HepG2 (cell line): Measurements from ENCODE around the gene GLI3. TPM values are rescaled to one million over a fixed set of nuclear protein-coding genes. Genes with fewer than 3 reads are reported as not detected.

ENCODE experiments used
- ATAC-seq: fragments of 200-7000 bp; cut with Tn5 transposase; 3 replicates; pipeline ENCODE4 v1.9.1; 2020; ENCODE audit warnings: mild to moderate bottlenecking, moderate library complexity
- BruUV-seq: library from RNA; stranded (reverse); fragments of 400-500 nt; replicated peaks from 2 replicates; lab custom pipeline; 2021; lab: Mats Ljungman, UMichigan
- CTCF ChIA-PET: fragments of 300-600 bp; formaldehyde crosslinking; extraction: SDS; loops from one replicate; lab custom pipeline; 2021; ENCODE audit warnings: low total read pairs, inconsistent platforms, low intra/inter-chr PET ratio; lab: Yijun Ruan, JAX
- POLR2A ChIA-PET: fragments of 350-600 bp; sonication (Branson Sonifier 250); formaldehyde crosslinking; loops from one replicate; lab custom pipeline; 2020; ENCODE audit warnings: antibody characterized with exemption, inconsistent platforms; lab: Yijun Ruan, JAX
- DNase-seq: peaks from one replicate; pipeline ENCODE4 v3.0.0-alpha.2; 2015; ENCODE audit warnings: low spot score
- FAIRE-seq: peaks from 3 replicates; lab custom pipeline; 2011; peaks lifted over from hg19 to GRCh38; lab: Jason Lieb, UNC
- H2AFZ ChIP-seq: one replicate; pipeline ENCODE4 v1.6.1; 2011; ENCODE audit warnings: low read length, inconsistent platforms
- H3K27ac ChIP-seq: fragments of 300-600 bp; 3 replicates; pipeline ENCODE4 v1.8.0; 2011; ENCODE audit warnings: mixed run types, mild to moderate bottlenecking, mixed read lengths, low read length, inconsistent platforms; ENCODE audit not compliant: insufficient read depth; ENCODE audit errors: extremely low read length
- H3K27me3 ChIP-seq, 2 experiments: fragments of 200-600 bp in 1 of 2; 2 replicates in 1 of 2; 3 replicates in 1 of 2; pipeline versions ENCODE4 v1.6.0 to v1.8.0; 2011; ENCODE audit warnings: low read length in 2 of 2, mild to moderate bottlenecking in 2 of 2, moderate library complexity in 2 of 2, inconsistent platforms in 1 of 2; ENCODE audit not compliant: insufficient read depth in 2 of 2, control insufficient read depth in 1 of 2
- H3K36me3 ChIP-seq, 2 experiments: fragments of 200-600 bp in 1 of 2; replicated peaks in 1 of 2; 2 replicates in 1 of 2; 3 replicates in 1 of 2; pipeline versions ENCODE4 v1.5.1 to v1.8.0; 2011; ENCODE audit warnings: low read length in 2 of 2, inconsistent platforms in 1 of 2; ENCODE audit not compliant: insufficient read depth in 2 of 2, control insufficient read depth in 1 of 2
- H3K4me1 ChIP-seq: 2 replicates; pipeline ENCODE4 v1.5.1; 2012; ENCODE audit warnings: low read length, inconsistent platforms; ENCODE audit not compliant: insufficient read depth
- H3K4me2 ChIP-seq: 2 replicates; pipeline ENCODE4 v1.6.0; 2011; ENCODE audit warnings: low read depth, low read length, inconsistent platforms
- H3K4me3 ChIP-seq, 3 experiments: fragments of 200-600 bp in 1 of 3; sonication (generic), shearing (Covaris generic) in 1 of 3; replicated peaks in 1 of 3; 2 replicates each; pipeline ENCODE4 v1.5.1; 2011 to 2016; ENCODE audit warnings: low read length in 3 of 3, inconsistent platforms in 2 of 3, low read depth in 2 of 3, mild to moderate bottlenecking in 2 of 3, control low read depth in 1 of 3, mixed read lengths in 1 of 3; ENCODE audit not compliant: insufficient read depth in 1 of 3
- H3K79me2 ChIP-seq: one replicate; pipeline ENCODE4 v1.6.1; 2011; ENCODE audit warnings: low read length, inconsistent platforms; ENCODE audit not compliant: insufficient read depth
- H3K9ac ChIP-seq: 2 replicates; pipeline ENCODE4 v1.6.0; 2011; ENCODE audit warnings: mild to moderate bottlenecking, low read depth, low read length, inconsistent platforms; ENCODE audit not compliant: insufficient read depth
- H3K9me3 ChIP-seq: 2 replicates; pipeline ENCODE4 v1.5.1; 2012; ENCODE audit warnings: mild to moderate bottlenecking, low read length
- H4K20me1 ChIP-seq: 2 replicates; pipeline ENCODE4 v1.6.0; 2011; ENCODE audit warnings: inconsistent platforms, mild to moderate bottlenecking, low read length, moderate library complexity; ENCODE audit not compliant: insufficient read depth
- CHD4 ChIP-seq: fragments of 200-600 bp; sonication (generic); IDR thresholded peaks from 2 replicates; pipeline ENCODE4 v1.7.0; 2017; ENCODE audit warnings: mild to moderate bottlenecking, low read length, borderline replicate concordance
- HCFC1 ChIP-seq: fragments of 150-350 bp; IDR thresholded peaks from 2 replicates; pipeline ENCODE4 v1.6.1; 2014; ENCODE audit warnings: low read depth, low read length
- JUND ChIP-seq: sonication (generic); formaldehyde crosslinking; IDR thresholded peaks from 2 replicates; pipeline ENCODE4 v1.8.0; 2022; ENCODE audit warnings: mild to moderate bottlenecking, missing genetic modification reagents
- MEF2D ChIP-seq: sonication (generic); formaldehyde crosslinking; IDR thresholded peaks from 2 replicates; pipeline ENCODE4 v1.5.1; 2020; ENCODE audit warnings: mild to moderate bottlenecking, missing genetic modification reagents
- MIXL1 ChIP-seq: IDR thresholded peaks from 2 replicates; pipeline ENCODE4 v1.6.1; 2016
- SUZ12 ChIP-seq: fragments of 150-350 bp; IDR thresholded peaks from 2 replicates; pipeline ENCODE4 v1.6.1; 2014; ENCODE audit warnings: low read depth, low read length
- ZNF629 ChIP-seq: sonication (generic); formaldehyde crosslinking; conservative IDR thresholded peaks from 2 replicates; pipeline ENCODE4 v1.5.0; 2020; ENCODE audit warnings: missing genetic modification reagents
- ZNF766 ChIP-seq: sonication (generic); formaldehyde crosslinking; IDR thresholded peaks from 2 replicates; pipeline ENCODE4 v1.5.0; 2020; ENCODE audit warnings: missing genetic modification reagents, borderline replicate concordance
- WGBS: methylation state at CpG from one replicate; pipeline ENCODE4 v1.1.6; 2017; ENCODE audit warnings: low lambda C conversion rate; 5-methylcytosine and 5-hydroxymethylcytosine counted together
- in situ Hi-C: cut with HindIII; loops from 2 replicates; pipeline ENCODE4 v1.10.0; 2017; ENCODE audit warnings: low pct_unique_long_range_greater_than_20kb; ENCODE audit not compliant: extremely low pct_ligation_motif_present
- intact Hi-C: fragments of 100-400 bp; cut with micrococcal nuclease; formaldehyde crosslinking; loops from one replicate; pipeline ENCODE4 v1.10.0; 2022; ENCODE audit not compliant: unreplicated experiment
- polyA plus RNA-seq, 8 experiments: library from polyadenylated mRNA; depleted of rRNA in 3 of 8; stranded (reverse) in 7 of 8; unstranded in 1 of 8; fragments of >200 nt; fragmentation: Illumina TruSeq in 4 of 8; extraction: Trizol in 4 of 8; gene quantifications; 2 replicates each; pipeline versions ENCODE4 v1.2.1 to v1.2.3, GENCODE V29; 2011 to 2016; ENCODE audit warnings: low read depth in 4 of 8, missing spikeins in 1 of 8, mixed read lengths in 1 of 8; ENCODE audit not compliant: insufficient read depth in 1 of 8
- total RNA-seq, 5 experiments: library from RNA; depleted of rRNA; stranded (reverse); fragments of >200 nt; fragmentation: Illumina TruSeq; extraction: Trizol; gene quantifications; 2 replicates each; pipeline ENCODE4 v1.2.3, GENCODE V29; 2016; ENCODE audit warnings: low read depth in 1 of 5
- TF ChIP-seq, protein P1 (sequence below): sonication (generic); formaldehyde crosslinking; IDR thresholded peaks from 2 replicates; pipeline ENCODE4 v1.8.1; 2023; ENCODE audit warnings: mild to moderate bottlenecking, inconsistent platforms, moderate library complexity, missing genetic modification reagents, borderline replicate concordance

Gene GLI3
- total and polyA plus RNA-seq, 2 of the 13 experiments (the other 11 are each of a cell fraction or from before 2014, with no cell fraction given): not detected

DNA sequence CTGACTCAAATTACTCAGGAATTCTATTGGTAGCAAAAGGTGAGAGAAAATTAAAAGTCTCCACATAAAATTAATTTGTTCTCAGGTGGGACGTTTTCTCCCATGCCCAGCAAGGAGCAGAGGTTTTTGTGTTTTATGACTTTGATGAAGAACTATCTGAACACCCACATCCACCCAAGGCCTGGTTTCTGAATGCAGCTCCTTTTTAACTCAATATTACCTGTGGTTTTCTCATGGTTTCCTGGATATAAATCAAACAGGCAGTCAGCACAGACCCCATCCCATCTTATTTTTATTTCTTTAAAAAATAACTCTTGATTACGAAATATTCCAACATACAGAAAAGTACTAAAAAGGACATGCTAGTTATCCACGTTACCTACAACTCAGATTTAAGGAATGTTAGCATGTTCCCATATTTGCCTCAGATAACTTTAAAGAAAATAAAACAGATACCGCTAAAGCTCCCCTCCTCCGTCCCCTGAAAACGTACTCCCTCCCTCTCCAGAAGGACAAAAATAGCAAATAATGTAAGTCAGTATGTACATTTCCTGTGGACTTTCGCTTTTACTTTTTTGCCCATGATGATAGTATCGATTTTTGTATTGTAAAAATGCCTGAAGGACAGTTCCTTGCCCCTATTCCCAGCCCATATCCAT lies 43.4 kb downstream of the GLI3 start:
- Histone ChIP-seq H3K27ac (no peak overlapping the region), H4K20me1 (no peaks in the 10 kb centered on the region), H3K27me3 (peaks cover 2 to 13% of the 10 kb centered on the region in 2 experiments; a peak in 3 of 5 replicates), H3K9me3 (no peaks in the 10 kb centered on the region), H2AFZ (no peak overlapping the region), H3K4me2 (no peak overlapping the region), H3K36me3 (no peaks in the 10 kb centered on the region), H3K79me2 (no peaks in the 10 kb centered on the region), H3K4me3 (no peak overlapping the region), H3K9ac (no peak overlapping the region), H3K4me1 (no peaks in the 10 kb centered on the region)
- no peak for TF ChIP-seq CHD4
- intact Hi-C loops: no loop called here
- in situ Hi-C loops: no loop called here
- no peak for ATAC-seq
- DNase-seq: no peak
- no peak for FAIRE-seq
- ChIA-PET CTCF (no interaction called here), POLR2A (no interaction called here)
- no TSS peak for BruUV-seq
- 25% methylated on average over 8 of the region's 8 CpGs for WGBS

DNA sequence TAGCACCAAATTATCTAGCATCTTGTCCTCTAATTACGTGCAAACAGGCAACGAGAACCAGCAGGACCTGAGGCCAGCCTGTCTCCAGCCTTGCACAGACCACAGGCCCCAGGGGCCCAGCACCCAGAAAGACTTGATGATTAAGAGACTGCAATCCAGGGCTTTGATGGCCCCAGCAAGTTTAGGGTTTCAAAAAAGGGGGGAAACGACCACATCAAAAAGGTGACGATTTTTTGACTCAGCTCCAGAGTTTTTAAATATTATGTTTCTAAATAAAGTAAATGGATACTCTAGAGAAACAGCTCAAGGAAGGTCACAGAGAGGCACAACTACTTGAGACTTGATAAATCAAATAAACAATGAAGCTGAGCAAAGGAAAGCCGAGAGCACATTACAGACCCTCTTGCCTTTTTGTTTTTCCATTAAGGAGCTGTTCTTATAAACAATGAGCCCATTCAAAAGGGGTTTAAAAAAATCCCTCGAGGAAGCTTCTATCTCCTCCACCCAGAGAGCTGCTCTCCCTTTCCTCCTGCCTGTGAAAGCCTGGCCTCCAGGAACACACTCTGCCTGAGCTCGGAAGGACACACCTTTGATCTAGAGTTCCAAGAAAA lies 44.1 kb downstream of the GLI3 start:
- no TSS peak for BruUV-seq
- ATAC-seq (no peak), DNase-seq (no peak), FAIRE-seq (no peak)
- H3K9ac ChIP-seq: no peak overlapping the region
- no peak overlapping the region for H3K4me3 ChIP-seq
- H3K27ac ChIP-seq: no peak overlapping the region
- POLR2A ChIA-PET: no interaction called here
- H3K36me3 ChIP-seq: no peaks in the 10 kb centered on the region
- H4K20me1 ChIP-seq: no peaks in the 10 kb centered on the region
- no peaks in the 10 kb centered on the region for H3K9me3 ChIP-seq
- peaks cover 2 to 9% of the 10 kb centered on the region in 2 experiments; a peak in 2 of 5 replicates for H3K27me3 ChIP-seq
- H3K79me2 ChIP-seq: no peaks in the 10 kb centered on the region
- no peak overlapping the region for H2AFZ ChIP-seq
- CTCF ChIA-PET: no interaction called here
- in situ Hi-C loops: no loop called here
- no peaks in the 10 kb centered on the region for H3K4me1 ChIP-seq
- H3K4me2 ChIP-seq: no peak overlapping the region
- 6% methylated on average over 7 of the region's 7 CpGs for WGBS
- intact Hi-C loops: no loop called here
- TF ChIP-seq ZNF629 (CRISPR knock-in tag) (no peak), MEF2D (CRISPR knock-in tag) (no peak), HCFC1 (no peak), MIXL1 (CRISPR knock-in tag) (no peak), ZNF766 (CRISPR knock-in tag) (no peak), SUZ12 (no peak), JUND (CRISPR knock-in tag) (no peak)
- TF ChIP-seq, protein P1, sequence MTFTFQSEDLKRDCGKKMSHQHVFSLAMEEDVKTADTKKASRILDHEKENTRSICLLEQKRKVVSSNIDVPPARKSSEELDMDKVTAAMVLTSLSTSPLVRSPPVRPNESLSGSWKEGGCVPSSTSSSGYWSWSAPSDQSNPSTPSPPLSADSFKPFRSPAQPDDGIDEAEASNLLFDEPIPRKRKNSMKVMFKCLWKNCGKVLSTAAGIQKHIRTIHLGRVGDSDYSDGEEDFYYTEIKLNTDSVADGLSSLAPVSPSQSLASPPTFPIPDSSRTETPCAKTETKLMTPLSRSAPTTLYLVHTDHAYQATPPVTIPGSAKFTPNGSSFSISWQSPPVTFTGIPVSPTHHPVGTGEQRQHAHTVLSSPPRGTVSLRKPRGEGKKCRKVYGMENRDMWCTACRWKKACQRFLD (CRISPR knock-in tag): no peak
